NCI-H82 treated with DMSO at 0.1 percent for 48 hours (cell line): ENCODE data around the gene SLF2.
A peak's percentile ranks its signal among the peaks of the same experiment; 100 is the strongest.

Experiments
- DNase-seq: peaks from one replicate; lab custom pipeline; 2025; ENCODE audit not compliant: unreplicated experiment; lab: John Stamatoyannopoulos, UW

The SLF2 gene

GRCh38 chr10:100997360-100998182, 84.8 kb downstream of the SLF2 start:
- DNase-seq, result peak; percentile 39

- peak; percentile 68 for DNase-seq
Measured at GRCh38 chr10:100998183-100998990, 85.6 kb downstream of the SLF2 start.

- peak; percentile 17 for DNase-seq
Measured at GRCh38 chr10:100998991-100999741, 86.4 kb downstream of the SLF2 start.

- no peak for DNase-seq
Measured at GRCh38 chr10:100999742-101000126, 87.0 kb downstream of the SLF2 start, which contains the start of gene LZTS2. Gene LZTS2 (plus strand): TSS chr10:100999808. CDS start chr10:101002539, 2,731 bp downstream.

GRCh38 chr10:101000127-101000914, 87.6 kb downstream of the SLF2 start:
- DNase-seq, result no peak

GRCh38 chr10:101000915-101001658, 88.3 kb downstream of the SLF2 start:
- DNase-seq, result no peak

- DNase-seq, result no peak
Measured at GRCh38 chr10:101001659-101002035, 88.9 kb downstream of the SLF2 start.

- no peak for DNase-seq
Measured at GRCh38 chr10:101002456-101002855, 89.7 kb downstream of the SLF2 start.

GRCh38 chr10:101003639-101004206, 91.0 kb downstream of the SLF2 start:
- DNase-seq, result no peak

- no peak for DNase-seq
Measured at GRCh38 chr10:101005361-101005760, 92.6 kb downstream of the SLF2 start.

- no peak for DNase-seq
Measured at GRCh38 chr10:101005869-101006567, 93.3 kb downstream of the SLF2 start.

GRCh38 chr10:101006593-101007098, 93.9 kb downstream of the SLF2 start:
- DNase-seq, result no peak

GRCh38 chr10:101007099-101007711, 94.4 kb downstream of the SLF2 start:
- DNase-seq, result no peak

- DNase-seq, result no peak
Measured at GRCh38 chr10:101007915-101008822, 95.4 kb downstream of the SLF2 start.

GRCh38 chr10:101008823-101009423, 96.2 kb downstream of the SLF2 start:
- no peak for DNase-seq

- no peak for DNase-seq
Measured at GRCh38 chr10:101010329-101010728, 97.6 kb downstream of the SLF2 start.
